CD4-positive, alpha-beta T cell treated with Interleukin-1 beta for 1 hour (primary cell): ENCODE measurements around the gene CCDC33.

Experiments used
- DNase-seq, 2 donors: peaks; one replicate each; pipeline ENCODE4 v3.0.0-alpha.2; 2020 to 2022

Gene CCDC33

DNA sequence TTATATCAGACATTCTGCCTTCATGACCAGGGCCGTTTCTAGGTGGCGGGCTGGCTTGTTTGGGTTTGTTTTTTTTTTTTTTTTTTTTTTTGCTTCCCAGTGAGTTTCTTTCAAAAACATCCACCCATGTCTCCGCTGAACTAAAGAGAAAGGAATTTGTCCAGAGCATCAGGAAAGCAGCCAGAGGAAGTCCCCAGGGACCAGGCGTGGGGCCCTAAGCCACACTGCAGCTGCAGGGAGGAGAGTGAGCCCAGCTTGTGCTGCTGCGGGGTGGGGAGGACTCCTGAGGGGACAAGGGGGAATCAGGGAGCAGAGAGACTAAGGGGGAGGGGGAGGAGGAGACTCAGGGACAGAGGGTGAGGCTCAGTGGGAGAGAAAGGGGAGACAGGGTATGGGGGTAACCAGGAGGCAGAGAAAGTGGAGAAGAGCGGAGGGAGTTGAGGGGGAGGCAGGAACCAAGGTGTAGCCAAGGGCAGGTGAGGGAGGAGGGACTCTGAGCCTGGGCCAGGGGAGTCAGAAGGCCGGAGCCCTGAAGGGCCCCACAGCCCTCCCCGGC, 81.8 kb downstream of the CCDC33 start:
- DNase-seq: no peak

DNA sequence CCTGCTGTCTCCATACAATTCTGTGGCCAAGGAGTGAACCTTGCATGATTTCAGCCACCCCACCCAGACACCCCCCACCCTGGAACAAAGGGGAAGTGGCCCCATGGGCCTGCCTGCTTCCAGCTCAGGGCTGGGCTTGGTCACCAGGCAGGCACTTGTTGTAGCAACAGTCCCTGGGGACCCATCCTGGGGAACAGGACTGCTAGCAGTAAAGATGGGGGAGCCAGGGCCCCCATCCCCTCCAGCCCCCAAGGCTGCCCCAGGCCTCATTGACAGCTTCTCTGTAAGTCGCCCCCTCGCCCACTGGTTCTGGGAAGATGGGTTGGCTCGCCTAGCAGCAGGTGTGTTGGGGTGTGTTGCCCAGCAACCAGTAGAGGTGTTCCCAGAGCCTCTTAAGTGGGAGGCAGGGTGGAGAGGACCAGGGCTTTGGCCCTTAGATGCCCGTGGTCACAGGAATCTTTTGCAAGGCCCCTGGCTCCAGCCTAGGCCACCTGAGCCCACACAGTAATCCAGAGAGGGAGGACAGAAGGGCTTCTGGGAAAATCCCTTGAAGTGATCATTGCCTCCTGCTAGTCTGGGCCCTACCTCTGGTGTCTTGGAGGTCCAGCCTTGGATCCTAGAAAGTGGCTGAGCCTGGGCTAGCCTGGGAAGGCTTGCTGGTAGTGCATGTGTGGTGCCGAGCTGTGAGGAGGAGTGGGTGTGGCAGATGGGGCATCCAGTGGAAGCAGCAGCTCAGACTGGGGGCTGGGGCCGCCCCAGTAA, 82.4 kb downstream of the CCDC33 start:
- peak in 1 of 2 donors; percentile 5 for DNase-seq

DNA sequence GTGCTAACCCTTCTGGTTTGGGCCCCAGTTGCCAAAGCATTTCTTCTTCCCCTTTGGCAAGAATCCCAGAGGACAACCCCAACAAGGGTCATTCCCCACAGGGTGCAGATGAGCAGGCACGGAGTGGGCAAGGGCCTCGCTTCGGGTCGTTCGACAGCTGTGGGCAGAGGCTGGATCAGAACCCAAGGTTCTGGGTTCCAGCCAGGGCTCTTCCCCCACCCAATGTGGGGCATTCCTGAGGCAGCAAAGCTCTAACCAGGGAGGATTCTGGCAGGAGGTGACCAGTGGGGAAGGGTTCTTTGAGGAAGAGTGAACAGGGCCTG, 83.0 kb downstream of the CCDC33 start:
- DNase-seq: no peak

DNA sequence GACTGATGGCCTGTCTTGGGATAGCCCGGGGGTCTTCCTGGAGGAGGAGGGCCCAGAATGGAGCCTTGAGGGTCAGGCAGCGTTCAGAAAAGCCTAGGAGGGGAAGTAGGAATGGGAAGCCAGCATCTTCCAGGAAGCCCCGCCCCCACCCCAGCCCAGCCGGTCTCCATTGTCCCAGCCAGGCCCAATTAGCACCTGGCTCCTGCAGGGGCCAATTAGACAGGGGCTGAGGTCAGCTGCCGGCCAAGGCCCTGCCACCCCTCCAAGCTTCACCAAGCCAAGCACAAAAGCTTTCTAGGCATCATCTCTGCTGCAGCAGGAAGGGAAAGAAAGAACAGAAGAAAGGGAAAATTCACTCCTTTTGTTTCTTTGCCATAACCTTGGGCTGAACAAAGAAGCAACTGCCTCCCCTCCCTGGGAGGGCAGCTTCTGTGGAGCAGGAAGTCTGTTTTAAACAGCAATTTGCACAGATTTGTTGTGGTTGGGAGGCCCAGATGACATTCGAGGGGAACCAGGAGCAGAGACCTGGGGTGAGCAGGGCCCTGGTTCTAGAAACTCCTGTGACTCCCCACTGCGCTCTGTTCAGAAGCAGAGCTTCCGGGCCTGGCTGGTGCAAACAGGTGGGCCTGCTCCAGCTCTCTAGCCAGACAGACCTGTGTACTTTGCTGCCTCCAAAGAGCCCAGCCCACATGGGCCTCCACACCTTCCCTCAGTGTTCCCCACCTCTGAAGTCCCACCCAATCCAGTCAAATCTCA, 83.6 kb downstream of the CCDC33 start:
- DNase-seq: no peak

DNA sequence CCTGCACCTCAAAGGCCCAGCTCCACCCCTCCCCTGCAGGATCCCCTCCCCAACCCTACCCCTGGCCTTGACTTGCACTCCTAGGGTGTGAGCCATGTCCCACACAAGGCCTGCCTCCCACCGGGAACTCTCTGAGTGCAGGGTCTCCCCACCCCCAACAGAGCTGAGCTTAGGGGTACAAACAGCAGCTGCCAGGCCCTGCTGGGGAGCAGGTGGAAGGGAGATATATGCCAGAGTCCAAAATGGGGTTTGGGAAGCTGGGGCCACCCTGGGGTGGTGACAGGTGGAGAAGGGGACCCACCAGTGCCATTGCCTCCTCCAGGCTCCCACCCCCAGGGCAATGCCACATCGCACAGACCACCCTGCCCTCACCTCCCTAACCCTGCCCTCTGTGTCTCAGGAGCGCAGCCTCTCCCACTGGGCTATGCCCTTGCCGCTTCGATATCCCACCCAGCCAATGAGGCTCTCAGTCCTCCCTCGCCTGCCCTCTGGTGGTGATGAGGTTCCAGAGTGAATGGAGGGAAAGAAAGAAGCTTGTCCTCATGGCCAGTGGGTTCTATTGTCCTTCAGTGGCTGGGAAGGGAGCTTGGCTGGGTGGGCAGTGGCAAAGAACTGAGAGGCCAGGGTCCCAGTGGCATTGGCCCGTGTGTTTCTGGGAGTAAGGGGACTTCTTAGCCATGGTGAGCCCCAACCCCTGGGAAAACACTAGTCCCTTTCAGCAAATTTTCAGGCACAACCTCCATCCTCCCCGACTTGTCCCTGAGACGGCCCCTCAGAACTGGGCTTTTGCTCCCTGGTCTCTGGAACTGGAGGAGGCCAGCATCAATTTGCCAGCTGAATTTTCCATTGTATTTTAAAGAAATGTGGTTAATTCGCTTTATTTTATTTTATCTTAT, 84.5 kb downstream of the CCDC33 start:
- DNase-seq: peak in 1 of 2 donors; percentile 12

DNA sequence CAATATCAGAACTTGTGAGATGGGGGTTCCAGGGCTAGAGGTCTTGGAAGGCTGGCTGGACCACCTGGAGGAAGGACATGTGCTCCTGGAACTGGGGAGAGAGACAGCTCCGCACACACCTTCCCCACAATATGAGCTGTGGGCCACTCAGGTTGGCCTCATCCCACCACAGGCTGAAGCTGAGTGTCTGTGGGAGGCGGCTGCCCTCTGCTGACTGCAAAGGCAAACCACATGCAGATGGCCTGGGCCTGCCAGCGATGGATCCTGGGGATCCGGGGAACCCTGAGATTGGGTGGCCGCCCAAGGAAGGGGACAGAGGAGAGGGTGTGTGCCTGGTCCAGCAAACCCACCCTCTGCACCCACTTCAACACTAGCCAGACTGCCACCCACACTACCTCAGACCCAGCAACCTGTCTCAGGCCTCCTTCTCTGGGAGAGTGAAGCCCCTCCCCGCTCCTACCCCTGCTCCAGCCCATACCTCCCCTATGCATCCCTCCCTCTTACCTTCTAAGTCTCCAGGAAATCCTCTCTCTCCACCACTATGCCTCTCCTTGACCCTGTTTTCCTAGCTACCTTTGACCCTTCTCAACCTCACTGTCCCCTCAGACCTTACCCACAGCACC, 86.5 kb downstream of the CCDC33 start:
- peak; percentile 49 to 54 for DNase-seq

DNA sequence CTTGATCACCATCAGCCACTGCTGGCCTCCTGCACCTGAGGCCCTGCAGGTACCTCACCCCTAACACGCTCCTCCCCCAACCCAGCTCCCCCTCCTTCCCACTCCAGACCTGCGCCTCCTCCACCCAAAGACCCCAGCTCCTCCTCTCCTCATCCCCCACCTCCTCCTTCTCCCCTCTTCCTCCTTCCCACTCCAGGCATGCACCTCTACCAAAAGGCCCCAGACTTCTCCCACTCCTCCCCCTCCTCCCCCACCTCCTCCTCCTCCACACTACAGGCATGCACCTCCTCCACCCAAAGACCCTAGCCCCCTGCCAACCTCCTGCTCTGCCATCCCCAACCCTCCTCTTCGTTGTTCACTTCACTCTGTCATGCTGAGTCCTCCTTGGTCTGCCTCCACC, 88.6 kb downstream of the CCDC33 start:
- no peak for DNase-seq

DNA sequence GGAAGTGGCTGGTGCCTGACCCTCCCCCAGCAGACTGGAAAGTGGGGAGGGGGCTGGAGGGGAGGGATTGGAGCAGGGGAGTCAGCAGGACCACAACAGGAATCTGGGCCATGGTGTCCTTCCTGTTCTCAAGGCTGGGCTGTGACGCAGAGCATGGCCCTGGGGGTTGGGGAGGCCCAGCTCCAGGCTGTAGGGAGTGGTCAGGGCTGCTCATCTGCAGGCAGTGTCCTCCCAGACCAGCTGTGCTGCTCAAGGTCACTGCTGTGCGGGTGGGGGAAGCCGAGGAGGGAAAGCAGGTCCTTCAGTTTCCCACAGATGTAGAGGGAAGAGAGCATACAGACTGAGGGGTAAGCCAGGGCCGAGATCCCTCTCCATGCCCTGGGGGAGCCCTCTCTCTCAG, 90.6 kb downstream of the CCDC33 start:
- DNase-seq: no peak

DNA sequence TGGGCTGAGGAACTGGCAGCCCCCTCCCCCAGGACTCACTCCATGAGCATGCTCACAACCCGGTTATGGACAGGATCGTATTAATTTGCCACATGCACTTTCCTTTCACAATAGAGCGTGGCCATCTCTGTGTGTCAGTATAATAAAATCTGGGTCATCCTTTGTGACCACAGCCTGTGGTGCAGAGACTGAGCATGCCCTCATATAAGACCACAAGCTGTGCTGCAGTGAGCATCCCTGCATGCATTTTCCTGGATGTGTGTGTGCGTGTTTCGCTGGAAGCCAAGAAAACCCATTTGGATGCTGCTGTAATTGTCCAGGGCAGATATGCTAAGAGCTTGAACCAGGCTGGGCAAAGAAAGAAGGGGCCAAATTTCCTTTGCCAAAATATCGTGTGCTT, 91.6 kb downstream of the CCDC33 start:
- no peak for DNase-seq

DNA sequence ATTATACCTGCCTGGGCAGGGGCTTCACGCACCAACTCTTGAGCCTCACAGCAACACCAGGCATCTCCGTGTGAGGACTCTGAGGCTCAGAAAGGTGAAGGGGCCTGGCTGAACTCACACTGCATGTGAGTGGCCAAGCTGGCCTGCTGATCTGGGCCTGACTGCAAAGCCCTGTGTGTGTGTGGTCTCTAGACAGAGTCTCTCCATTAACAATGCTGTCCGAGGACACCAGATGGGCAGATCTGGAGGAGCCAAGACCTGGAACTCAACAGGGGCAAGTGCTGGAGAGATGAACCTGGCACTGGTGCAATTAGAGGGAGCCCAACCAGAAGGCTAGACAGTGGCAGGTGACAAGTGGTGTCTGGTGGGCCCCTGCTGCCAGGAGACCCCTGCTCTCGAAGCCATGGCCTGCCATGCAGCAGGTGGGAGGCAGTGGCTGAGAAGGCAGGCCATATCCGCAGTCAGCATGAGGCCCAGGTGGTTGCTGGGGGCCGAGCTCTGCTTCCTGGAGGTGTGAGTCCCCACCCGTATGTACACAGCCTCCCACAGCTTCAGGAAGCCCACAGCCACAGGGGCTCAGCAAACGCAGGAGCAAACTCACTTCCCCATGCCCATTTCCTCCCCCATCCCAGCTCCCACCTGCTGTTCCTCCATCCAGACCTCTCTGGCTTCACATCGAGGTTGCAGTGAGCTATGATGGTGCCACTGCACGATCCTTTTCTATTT, 92.4 kb downstream of the CCDC33 start:
- DNase-seq: no peak

DNA sequence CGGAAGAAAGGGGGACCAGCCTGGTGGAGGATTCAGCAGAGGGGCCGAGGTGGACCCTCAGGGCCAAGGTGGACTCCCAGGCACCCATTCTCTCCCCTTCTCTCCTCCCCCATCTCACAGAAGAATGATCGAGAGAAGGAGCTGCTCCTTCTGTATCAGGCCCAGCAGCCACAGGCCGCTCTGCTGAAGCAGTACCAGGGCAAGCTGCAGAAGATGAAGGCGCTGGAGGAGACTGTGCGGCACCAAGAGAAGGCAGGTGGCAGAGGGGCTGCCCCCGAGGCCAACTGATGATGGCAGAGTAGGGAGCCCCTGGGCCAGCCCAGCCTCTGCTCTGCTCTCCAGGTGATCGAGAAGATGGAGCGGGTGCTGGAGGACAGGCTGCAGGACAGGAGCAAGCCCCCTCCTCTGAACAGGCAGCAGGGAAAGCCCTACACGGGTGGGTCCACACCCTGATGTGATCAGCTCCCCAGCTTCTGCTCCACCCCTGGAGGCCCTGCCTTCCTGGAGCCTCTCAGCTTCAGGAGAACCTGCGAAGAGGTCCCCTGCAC, 94.8 kb downstream of the CCDC33 start:
- DNase-seq: no peak

DNA sequence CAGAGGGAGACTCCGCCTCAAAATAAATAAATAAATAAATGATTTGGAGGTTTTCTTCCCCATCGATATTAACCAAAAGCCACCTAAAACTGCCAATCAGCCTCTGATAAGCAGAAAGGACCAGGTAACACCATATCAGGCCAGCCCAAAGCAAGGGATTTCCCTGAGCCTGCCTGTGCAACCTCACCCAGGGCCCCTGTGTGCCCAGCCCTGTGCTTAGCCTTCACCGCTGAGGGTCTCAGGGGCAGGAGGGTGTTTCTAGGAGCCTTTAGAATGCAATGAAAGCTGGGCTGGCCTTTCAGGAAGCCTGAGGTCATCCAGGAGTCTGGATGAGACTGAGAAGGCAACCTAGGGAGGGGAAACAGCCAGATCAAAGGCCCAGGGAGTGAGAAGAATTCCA, 95.9 kb downstream of the CCDC33 start:
- no peak for DNase-seq

DNA sequence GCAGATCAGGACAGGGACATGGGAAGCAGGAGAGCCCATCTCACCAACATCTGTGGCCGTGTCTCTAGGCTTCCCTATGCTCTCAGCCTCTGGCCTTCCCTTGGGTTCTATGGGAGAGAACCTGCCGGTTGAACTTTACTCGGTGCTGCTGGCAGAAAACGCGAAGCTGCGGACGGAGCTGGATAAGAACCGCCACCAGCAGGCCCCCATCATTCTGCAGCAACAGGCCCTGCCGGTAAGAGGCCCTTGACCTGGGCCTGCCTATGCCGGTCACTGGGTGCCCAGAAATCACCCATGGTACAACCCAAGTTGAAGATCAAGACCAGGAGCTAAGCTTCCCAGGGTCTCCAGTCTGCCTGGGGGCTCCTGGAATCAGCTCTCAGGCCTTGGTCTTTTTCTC, 96.5 kb downstream of the CCDC33 start:
- no peak for DNase-seq

DNA sequence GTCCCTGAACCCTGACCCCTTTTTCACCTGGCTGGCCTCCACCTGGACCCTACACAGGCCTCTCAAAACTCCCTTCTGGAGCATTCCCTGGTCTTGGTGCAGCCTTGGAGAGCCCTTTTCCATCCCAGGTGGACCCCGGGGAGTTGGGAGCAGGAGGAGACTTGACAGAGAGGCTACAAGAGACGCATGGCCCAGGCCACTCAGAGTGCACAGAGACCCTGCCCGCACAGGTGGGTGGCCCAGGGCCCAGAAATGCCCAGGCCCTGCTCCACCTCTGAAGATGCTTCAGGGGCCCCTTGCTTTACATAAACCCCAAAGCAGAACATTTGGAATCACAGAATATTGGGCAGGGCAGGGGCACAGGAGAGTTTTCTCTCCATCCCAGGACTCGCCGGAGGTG, 97.0 kb downstream of the CCDC33 start:
- no peak for DNase-seq

DNA sequence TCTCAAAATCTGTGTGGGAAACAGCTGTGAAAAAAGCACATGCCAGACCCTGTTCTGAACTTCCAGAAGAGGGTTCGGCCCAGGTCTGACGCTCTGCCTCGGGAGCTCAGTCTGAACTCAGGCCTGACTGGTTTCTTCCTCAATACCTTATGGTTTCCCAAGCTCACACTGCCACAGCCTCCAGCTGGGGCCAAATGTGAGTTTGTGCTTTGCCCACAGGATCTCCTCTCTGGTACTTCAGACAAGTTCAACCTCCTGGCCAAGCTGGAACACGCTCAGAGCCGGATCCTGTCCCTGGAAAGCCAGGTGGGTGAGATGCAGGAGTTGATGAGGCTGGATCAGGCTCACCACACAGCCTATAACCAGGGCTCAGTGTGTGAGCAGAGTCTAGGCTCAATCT, 97.5 kb downstream of the CCDC33 start:
- DNase-seq: no peak

DNA sequence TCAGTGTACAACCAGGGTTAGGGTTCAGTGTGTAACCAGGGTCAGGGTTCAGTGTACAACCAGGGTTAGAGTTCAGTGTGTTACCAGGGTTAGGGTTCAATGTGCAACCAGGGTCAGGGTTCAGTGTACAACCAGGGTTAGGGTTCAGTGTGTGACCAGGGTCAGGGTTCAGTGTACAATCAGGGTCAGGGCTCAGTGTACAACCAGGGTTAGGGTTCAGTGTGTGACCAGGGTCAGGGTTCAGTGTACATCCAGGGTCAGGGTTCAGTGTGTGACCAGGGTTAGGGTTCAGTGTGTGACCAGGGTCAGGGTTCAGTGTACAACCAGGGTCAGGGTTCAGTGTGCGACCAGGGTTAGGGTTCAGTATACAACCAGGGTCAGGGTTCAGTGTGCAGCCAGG, 98.0 kb downstream of the CCDC33 start:
- no peak for DNase-seq

DNA sequence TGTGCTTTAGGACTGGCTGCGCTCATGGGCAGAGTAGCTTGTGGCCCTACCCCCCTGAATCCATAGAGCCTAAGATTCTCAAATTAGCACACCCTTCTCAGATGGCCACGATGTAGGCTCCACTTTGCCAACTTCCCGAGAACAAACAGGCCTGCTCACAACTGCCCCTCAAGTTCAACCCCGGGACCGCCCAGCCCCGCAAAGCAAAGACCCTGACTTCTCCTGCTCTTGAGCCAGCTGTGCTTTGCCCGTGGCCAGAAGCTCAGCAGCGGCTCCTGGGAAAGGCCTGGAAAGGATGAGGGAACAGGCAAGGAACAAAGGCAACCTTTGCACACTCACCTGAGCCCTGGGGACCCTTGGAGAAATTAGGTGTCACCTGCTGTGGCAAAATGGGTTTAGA, 99.3 kb downstream of the CCDC33 start:
- no peak for DNase-seq

DNA sequence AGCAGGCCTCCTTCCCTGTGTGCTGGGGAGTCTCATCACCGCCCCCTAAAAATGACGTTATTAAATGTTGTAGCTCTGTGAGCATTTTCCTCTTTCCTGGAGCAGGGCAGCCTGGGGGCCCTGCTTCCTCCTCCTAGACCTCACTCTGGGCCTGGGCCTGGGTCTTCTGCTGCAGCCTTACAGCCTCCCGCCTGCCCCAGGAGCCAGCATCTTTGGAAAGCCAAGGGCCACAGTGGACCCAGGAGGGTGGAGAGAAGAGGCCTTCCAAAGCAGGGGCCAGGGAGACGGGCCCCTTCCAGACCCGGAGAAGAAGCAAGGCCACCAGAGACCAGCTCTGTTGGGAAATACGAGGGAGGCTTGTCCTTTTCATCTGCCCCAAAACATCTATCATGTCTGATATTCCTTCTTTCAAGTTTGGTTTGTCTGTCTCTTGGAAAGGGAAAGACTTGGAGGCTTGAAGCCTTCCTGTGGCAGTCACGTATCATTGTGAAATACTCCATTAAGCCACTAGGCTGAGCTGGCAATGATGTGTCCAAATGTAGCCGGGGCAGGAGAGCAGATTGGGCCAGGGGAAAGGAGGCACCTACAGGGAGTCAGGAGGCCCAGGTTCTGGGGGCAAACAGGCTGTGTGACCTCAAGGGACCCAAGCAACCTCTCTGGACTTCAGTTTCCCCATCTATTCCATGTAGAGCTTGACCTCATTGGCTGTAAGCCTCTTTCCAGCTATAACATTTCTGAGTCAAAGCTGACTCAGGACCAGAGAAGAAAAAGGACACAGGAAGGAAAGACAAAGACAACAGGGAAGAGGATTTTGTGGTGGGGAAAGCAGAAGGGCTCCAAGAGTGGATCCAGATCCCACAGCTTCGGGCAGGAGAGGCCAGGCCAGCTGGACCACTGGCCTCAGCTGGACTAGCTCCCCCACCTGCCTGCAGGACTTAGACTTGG, 100.2 kb downstream of the CCDC33 start:
- DNase-seq: no peak

DNA sequence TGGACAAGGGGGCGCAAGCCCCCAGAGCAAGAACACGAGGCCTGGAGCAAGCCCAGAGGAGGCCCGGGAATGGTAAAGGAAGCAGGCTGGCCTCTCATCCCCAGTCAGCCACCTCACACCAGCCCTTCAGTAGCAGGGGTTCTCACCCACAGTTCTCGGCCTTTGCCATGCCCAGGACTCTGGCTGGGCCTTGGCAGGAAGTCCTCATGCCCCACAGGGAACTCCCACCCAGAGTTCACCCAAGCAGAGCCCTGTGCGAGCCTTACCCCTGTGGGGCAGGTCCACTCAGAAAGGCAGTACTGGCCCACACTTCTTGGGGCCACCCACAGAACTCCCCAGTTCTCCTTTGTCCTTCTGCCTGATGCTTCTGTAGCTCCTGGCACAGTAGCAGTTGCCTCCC, 101.0 kb downstream of the CCDC33 start:
- DNase-seq: no peak

DNA sequence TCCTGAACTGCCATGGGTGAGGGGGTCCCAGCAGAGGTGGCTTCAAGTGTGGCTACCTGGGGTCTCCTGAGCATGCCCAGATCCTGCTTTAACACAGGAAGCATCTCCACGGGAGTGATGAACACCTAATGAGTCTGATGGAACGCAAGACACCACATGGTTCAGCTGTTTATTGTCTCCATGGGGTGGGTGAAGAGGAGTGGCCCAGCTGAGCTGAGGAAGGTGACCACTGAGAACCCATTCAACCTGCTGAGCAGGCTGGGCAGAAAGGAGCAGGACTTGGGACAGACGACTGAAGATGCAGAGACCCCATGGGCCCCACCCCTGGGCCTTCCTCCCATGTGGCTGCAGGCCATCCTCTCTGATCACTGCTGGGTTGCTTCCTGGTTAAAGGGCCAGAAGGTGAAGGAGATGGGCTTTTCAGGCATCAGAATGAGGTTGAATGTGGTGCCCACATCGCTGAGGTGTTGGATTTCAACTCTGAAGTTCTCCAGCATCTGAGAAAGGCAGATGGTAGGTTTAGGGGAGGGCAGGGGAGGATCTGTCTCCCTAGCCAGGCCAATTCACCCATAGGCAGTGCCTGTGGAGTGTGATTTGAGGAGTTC, 101.6 kb downstream of the CCDC33 start:
- DNase-seq: no peak
